ENCODE results near the gene CCDC8.
"Not testable (repeated sequence)": the region's sequence is repeated elsewhere in the genome, so short reads cannot be mapped to it uniquely, and the experiment has no call there.

The CCDC8 gene

DNA sequence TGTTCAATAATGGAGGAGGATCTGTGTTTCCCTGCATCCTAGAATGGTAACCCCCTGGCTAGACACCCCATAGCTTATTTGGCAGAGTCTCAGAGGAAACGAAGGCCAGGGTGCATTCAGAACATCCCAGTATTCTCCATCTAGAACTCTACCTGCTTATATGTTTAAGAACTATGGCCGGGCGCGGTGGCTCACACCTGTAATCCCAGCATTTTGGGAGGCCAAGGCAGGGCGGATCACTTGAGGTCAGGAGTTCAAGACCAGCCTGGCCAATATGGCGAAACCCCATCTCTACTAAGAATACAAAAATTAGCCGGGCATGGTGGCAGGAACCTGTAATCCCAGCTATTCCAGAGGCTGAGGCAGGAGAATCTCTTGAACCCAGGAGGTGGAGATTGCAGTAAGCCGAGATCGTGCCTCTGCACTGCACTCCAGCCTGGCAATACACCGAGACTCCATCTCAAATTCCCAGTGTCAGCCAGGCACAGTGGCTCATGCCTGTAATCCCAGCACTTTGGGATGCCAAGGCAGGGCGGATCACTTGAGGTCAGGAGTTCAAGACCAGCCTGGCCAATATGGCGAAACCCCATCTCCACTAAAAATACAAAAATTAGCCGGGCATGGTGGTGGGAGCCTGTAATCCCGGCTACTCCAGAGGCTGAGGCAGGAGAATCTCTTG, 15.4 kb downstream of the CCDC8 start:
- DNase-seq: not testable (repeated sequence)

DNA sequence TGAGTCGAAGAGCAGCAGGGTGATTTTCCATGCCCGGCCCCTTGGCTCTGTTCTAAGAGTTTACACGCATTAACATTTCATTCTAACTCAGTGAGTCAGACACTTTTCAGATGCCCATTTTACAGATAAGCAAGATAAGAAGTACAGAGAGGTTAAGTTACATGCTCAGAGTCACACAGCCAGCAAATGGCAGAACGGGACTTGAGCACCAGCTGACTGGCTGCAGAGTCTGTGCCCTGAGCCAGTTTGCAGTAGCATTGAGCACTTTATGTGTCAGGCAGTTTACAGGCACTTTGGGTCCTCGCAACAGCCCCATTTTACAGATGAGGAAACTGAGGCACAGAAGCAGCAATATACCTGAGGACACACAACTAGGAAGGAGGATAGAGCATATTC, 19.0 kb downstream of the CCDC8 start:
- DNase-seq: no peak

DNA sequence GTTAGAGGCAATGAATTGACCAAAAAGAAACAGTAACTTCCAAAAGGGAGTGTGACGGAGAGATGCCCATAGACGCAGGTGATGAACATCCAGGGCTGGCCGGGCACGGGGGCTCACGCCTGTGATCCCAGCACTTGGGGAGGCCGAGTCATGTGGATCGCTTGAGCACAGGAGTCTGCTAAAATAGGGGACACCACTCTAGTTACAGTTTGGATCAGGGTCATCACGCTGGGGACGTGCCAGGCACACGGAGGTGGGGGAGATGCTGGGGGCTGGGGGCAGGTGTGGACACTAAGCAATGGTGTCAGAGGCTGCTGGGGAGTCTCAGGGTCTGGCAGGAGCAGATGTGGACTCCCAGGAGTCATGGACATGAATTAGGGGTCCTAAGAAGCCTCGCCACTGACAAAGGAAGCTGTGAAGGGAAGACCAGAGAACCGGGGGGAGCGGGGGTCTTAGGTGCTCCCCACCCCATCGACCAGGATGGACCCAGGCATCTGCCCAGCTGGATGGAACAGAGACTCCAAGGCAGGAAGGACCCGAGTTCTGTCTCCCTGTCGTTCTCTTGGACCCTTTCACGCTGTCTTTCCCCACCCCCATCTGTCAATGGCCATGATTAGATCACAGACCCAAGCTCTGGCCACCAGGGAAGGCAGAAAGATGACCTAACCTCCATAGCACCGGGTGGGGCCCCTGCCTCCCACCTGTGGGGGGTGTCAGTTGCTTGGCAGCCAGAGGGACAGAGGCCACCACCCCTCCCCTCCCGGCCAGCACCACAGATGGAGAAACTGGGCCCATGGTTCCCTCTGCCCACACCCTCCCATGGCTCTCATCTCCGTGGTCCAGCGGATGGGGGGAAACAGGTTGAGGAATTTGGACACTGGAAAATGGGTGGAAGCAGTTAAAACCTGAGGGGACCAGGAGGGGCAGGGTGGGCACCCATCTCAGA, 19.6 kb downstream of the CCDC8 start:
- DNase-seq: no peak

DNA sequence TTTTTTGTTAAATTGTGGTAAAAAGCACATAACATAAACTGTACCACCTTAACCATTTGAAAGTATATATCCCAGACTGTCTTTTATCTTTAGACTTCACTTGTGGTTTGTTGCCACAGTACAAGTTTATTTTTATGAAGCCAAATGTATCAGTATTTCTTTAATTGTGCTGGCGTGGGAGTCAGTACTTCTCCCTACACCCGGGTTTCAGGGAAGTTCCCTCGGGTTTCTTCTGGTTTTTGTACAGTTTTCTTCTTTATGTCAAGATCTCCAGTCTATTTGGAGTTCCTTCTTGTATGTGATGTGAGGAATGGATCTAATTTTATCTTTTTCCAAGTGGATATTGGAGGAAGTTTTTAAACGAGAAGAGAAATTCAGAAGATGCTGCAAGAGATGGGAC, 20.5 kb downstream of the CCDC8 start:
- DNase-seq: no peak

DNA sequence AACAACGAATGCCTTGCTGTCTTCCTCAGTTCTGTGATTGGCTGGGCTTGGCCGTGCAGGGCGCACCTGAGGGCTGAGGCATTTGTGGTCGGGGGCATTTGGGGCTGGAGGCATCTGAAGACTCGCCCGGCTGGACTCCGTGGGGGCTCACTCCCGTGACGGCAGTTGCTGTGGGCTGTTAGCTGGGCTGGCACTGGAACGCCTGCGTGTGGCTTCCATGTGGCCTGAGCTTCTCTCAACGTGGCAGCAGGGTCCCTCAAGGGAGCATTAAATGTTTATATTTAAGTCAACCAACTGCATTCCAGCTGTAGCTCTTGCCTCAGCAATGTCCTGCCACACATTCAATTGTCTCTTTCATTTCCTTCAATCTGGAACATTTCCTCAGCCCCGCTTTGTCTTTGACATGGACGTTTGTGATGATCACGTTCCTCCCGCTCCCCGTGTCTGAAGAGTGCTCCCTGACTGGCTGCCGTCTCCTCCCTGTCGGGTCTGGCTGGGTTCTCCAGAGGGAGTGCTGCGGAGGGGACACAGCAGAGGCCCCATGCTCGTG, 21.0 kb downstream of the CCDC8 start:
- DNase-seq: no peak

DNA sequence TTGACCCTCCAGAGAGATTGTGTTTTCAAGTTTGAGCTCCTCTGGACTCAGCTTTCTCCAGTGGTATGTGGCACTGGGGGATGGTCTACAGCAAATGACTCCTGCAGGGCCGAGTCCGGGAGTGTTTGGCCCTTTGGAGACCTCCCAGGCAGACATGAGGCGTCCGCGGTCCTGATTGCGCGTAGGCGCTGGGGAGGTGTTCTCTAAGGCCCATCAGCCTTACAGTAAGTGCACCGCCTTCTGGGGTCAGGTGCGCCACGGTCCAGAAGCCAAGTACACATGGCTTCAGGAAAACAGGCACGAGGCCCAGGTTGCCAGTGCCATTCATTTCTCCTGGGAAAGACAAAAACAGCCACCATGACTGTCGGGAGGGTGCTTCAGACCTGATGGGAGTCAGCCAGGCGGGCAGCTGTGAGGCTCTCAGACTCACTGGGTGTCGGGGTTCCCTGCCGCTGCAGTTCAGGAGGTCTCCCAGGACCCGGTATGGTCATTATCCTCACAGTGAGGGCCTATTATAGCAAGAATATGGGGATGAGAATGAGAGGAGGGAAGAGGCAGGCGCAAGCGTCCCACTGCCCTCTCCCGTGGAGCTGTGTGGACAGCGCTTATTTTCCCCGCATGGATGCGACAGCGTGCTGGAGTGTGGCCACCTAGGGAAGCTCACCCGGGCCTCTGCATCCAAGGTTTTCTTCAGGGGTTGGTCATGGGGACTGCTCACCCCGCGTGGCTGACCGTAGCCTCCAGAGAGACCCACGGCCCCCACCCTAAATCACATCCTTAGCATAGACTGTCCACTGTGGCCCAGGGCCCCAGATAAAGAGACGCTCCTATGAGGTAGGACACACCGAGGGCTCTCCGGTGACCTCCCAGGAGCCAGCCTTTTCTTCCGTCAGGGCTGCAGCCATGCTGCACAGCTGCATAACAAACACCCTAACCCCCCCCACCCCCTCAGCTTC, 21.8 kb downstream of the CCDC8 start:
- no peak for DNase-seq

DNA sequence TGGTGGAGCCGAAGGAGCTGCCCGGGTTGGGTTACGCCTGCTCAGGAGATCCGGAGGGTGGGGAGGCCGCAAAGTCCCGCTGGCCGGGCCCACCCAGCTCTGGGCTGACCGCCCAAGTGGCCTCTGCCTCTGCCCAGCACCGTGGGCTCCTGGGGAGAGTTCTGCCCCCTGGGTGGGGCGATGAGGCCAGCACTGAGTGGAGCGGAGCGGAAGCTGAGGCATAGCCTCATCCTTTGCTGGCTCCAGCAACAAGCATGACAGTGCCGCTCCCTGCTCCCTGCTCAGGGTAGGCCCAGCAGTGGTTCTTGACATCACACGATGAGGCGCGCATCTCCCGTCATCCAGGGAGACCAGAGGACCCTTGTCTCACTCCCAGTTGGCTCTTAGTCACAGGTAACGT, 22.5 kb downstream of the CCDC8 start:
- no peak for DNase-seq

DNA sequence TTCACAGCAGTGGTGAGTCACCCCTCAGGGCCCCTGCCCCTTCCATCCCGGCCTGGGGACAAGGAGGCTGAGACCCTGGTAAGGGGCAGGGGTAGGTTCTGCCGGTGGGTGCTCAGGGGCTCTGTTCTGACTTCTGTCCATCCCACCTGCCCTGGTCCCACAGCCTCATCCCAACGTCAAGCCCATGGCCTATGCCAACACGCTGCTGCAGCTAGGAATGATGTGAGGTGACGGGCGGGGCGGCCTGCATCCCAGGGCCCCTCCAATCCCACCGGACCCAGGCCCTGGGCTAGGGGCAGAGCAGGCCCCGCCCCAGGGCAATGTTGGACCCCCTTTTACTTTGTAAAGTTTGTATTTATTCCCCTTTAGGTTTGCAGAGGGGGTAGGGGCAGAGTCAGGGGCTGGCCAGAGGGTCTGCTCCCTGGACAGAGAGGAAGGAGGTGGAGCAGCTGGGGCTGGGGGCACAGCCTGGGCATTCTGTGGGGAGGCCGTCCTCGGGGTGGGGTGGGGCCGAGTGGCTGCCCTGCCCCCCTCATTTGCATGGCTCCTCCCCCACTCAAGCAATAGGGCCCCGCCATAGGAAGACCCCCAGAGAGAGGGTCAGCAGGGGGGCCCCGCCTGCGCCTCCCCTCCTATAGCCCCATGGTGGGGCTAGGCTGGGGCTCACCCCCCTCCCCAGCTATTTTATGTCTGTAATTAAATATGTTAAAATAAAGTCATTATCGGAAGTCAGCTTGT, 23.1 kb downstream of the CCDC8 start:
- no peak for DNase-seq

DNA sequence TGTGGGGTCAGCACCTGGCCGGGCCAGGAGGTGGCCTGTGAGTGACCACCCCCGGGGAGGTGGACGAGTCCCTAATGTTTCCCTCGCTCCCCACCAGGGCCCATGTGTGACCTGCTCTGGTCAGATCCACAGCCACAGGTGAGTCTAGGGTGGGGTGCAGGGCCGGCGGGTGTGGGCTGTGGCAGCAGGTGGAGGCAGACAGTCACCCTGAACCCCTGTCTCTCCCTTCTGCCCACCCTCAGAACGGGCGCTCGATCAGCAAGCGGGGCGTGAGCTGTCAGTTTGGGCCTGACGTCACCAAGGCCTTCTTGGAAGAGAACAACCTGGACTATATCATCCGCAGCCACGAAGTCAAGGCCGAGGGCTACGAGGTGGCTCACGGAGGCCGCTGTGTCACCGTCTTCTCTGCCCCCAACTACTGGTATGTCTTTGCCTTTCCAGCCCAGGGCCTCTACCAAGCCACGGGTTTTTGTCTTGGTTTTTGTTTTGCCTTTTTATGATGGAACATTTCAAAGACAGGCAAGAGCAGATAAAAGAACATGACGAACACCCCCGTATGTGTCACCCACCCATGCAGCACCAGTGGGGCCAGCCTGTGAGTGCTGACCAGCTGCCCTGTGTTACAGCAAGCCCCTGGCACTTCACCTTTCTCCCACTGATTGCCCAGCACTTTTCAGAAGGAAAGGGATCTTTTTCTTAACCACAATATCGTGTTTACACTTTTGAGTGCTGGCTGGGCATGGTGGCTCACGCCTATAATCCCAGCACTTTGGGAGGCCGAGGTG, 24.9 kb downstream of the CCDC8 start:
- DNase-seq: no peak

DNA sequence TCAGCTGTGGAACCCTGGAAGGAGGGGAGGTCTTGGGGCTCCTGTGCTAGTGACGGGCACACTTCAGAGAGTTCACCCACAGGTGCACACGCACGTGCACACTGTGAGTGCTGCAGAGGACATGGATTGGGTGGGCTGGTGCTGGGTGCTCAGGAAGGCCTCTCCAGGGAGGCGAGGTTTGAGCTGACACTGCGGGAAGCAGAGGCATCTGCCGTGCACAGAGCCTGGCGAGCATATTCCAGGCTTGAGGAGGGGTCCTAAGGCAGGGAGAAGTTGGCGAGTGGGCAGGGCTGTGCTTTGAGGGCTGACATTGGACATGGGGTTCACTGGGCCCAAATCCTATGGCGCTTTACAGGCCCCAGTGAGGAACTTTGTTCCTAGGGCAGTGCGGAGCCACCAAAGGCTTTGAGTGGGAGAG, 25.6 kb downstream of the CCDC8 start:
- DNase-seq: no peak

DNA sequence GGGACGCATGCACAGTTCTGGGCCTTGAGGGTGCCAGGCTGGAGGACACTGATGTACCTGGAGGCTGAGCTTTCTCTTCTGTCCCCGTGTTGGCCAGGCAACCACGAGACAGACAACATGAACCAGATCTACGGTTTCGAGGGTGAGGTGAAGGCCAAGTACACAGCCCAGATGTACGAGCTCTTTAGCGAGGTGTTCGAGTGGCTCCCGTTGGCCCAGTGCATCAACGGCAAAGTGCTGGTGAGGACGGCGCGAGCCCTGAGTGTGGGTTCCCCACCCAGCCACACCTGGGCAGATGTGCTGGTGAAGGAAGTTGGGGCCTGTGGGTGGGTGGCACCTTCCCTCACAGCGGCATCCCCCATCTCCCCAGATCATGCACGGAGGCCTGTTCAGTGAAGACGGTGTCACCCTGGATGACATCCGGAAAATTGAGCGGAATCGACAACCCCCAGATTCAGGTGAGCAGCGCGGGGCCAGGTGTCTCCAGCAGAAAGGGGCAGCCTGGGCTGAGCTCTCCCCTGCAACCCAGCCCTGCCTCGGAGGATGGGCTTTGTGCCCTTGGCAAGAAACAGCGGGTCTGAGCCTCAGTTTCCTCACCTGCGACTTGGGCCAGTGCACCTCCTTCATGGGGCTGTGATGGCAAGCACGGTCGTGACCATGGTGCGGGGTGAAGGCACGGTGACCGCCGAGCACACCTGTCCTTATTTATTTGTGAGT, 26.2 kb downstream of the CCDC8 start:
- DNase-seq: no peak

DNA sequence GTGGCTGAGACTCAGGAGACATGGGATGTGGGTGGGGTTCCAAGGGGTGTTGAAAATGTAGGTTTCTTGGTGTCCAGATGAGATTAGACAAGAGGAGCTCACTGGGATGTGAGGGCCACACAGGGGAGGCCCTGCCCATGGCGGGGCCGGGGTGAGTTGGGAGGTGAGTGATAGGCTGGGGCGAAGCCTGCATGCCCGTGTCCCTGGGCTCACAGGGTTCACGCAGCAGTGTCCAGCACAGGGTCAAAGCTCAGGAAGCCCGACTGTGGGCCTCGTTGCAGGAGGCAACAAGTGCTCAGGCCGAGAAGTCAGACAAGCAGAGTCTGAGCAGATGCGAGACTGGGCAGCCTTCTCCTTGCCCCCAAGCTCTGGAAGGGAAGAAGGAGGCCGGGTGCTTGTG, 27.2 kb downstream of the CCDC8 start:
- DNase-seq: no peak

DNA sequence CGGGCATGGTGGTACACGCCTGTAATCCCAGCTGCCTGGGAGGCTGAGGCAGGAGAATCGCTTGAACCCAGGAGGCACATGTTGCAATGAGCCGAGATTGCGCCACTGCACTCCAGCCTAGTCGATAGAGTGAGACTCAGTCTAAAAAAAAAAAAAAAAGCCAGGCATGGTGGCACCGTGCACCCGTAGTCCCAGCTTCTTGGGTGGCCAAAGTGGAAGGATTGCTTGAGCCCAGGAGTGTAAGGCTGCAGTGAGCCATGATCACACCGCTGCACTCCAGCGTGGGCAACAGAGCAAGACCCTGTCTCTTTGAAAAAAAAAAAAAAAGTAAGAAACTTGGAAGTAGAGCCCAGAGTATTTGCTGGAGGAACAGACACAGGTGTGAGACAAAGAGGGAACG, 27.7 kb downstream of the CCDC8 start:
- no peak for DNase-seq

DNA sequence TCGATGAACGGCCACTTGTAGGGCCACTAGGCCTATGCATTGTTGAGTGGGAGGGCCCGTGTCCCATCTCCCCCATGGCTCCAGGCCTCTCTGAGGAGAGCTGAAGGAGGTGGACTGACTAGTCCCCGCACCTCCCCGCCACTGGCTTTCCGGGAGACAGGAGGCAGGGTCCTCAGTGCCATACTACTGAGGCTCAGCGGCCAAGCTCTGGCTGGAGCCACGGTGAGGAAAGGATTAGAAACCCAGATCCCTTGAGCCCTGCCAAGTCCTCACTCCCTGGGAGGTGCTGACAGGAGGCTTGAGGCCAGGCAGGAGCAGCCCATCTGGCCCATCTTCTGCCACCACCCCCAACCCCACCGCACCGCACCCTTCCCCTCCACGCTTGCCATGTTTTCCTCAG, 29.0 kb downstream of the CCDC8 start:
- no peak for DNase-seq

DNA sequence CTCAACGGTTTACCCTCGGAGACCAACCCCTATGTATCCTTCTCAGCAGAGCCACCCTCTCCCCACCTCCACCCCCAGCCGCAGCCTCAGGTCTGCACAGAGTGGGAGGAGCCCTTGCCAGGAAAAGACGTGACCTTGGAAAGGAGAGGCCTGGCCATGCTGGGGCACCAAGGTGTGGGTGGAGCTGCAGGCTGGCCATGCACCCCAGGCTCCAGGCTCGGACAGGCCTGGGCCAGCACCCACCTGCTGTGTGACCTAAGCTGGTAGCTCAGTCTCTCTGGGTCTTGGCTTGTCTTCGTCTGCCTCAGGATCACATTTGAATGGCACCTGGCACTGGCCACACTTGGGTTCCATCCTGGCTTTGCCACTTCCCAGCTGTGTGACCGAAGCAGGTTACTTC, 29.5 kb downstream of the CCDC8 start:
- DNase-seq: no peak

DNA sequence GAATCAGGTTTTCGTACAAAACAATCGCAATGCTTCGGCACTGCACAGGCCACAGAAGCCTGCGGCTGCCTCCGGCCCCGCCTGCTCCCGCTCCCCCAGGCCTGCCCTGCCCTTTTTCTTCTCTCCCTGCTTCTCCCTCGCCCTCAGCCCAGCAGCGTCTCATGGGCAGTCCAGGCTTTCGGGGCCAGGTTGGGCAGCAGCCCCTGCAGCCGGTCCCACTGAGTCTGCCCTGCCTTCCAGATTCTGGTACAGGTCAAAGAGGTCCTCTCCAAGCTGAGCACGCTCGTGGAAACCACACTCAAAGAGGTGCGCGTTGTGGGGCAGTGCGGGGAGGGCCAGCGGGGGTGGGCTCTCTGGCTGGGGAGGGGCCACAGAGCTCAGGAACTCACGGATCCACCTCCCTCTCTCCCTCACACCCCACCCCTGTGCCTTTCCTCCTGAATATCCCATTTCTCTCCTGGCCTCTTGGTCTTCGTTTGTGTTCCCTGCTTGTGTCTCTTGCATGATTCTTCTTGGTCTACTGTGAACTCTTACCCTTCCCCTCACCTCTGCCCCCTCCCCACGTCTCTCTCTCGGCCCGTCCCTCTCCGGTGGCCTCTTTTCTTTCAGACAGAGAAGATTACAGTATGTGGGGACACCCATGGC, 30.1 kb downstream of the CCDC8 start:
- DNase-seq: no peak

DNA sequence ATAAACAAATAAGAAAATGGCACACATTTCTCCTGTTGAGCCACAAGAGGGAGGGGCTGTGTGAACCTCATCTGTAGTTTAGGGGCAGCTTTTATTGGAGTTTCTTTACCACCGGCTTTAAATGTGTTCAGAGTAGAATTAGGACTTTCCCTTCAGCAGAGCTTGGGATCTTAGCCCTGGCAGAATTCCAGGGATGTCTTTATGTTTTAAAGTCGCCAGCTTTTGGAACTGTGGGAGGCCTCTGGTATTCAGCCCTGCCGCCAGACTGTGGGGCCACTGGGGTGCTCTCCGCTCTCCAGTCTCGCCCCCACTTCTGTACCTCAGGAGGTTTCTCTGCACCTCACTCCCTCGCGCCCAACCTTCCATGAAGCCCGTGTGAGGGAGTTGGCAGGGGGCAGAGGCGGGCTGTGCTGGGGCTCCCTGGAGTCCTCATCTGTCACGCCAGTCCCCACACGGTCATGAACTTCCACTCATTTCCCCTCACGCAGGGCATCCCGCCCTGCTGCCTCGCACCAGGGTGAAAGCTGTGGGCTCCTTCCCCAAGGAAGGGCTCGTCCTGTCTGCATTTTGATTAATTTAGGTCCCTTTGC, 31.5 kb downstream of the CCDC8 start:
- DNase-seq: no peak

DNA sequence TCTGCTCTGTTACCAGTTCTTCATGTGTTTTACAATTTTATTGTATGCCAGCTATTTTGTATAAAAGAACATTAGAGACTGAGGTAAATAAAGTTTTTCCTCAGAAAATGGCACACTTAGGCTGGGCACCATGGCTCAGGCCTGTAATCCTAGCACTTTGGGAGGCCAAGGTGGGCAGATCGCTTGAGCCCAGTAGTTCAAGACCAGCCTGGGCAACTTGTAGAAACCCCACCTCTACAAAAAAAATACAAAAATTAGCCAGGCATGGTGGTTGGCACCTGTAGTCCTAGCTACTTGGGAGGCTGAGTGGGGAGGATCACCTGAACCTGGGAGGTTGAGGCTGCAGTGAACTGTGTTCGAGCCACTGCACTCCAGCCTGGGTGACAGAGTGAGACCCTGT, 32.0 kb downstream of the CCDC8 start:
- no peak for DNase-seq

DNA sequence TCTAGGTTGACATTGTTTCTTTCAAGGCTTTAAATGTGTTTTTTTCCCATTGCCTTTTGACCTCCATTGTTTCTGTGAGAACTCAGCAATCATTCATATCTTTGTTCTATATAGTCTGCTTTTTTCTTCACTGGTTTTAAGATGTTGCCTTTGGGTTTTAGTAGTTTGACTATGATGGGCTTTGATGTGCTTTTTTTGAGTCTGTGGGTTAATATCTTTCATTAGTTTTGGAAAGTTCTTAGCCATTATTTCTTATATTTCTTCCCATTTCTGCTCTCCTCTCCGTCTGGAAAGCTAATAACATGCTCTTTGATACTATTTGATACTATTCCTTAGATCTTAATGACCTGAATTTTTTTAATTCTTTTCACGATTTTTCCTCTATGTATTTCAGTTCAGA, 32.7 kb downstream of the CCDC8 start:
- DNase-seq: no peak

DNA sequence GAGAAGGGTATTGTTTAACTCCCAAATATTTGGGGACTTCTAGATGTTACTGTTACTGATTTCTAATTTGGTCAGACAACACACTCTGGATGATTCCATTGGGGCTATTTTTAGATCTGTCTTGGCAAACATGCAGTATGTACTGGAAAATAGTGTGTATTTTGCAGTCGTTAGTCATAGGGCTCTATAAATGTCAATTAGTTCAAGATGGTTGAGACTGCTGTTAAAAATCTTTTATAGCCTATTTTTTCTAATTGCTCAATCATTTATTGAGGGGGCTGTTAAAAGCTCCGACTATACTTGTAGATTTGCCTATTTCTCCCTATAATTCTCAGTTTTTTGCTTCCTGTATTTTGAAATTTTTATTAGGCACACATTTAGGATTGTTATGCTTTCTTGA, 35.1 kb downstream of the CCDC8 start:
- DNase-seq: no peak

Measured in activated T-cell treated with anti-CD3 and anti-CD28 coated beads for 4 hours (primary cell).